NCI-H446 treated with DMSO at 0.1 percent for 48 hours (cell line): ENCODE measurements around the gene CDCP1.
A peak's percentile ranks its signal among the peaks of the same experiment; 100 is the strongest.

ENCODE experiments used
- DNase-seq: peaks from one replicate; lab custom pipeline; 2025; lab: John Stamatoyannopoulos, UW

The CDCP1 gene, protein sequence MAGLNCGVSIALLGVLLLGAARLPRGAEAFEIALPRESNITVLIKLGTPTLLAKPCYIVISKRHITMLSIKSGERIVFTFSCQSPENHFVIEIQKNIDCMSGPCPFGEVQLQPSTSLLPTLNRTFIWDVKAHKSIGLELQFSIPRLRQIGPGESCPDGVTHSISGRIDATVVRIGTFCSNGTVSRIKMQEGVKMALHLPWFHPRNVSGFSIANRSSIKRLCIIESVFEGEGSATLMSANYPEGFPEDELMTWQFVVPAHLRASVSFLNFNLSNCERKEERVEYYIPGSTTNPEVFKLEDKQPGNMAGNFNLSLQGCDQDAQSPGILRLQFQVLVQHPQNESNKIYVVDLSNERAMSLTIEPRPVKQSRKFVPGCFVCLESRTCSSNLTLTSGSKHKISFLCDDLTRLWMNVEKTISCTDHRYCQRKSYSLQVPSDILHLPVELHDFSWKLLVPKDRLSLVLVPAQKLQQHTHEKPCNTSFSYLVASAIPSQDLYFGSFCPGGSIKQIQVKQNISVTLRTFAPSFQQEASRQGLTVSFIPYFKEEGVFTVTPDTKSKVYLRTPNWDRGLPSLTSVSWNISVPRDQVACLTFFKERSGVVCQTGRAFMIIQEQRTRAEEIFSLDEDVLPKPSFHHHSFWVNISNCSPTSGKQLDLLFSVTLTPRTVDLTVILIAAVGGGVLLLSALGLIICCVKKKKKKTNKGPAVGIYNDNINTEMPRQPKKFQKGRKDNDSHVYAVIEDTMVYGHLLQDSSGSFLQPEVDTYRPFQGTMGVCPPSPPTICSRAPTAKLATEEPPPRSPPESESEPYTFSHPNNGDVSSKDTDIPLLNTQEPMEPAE

DNA sequence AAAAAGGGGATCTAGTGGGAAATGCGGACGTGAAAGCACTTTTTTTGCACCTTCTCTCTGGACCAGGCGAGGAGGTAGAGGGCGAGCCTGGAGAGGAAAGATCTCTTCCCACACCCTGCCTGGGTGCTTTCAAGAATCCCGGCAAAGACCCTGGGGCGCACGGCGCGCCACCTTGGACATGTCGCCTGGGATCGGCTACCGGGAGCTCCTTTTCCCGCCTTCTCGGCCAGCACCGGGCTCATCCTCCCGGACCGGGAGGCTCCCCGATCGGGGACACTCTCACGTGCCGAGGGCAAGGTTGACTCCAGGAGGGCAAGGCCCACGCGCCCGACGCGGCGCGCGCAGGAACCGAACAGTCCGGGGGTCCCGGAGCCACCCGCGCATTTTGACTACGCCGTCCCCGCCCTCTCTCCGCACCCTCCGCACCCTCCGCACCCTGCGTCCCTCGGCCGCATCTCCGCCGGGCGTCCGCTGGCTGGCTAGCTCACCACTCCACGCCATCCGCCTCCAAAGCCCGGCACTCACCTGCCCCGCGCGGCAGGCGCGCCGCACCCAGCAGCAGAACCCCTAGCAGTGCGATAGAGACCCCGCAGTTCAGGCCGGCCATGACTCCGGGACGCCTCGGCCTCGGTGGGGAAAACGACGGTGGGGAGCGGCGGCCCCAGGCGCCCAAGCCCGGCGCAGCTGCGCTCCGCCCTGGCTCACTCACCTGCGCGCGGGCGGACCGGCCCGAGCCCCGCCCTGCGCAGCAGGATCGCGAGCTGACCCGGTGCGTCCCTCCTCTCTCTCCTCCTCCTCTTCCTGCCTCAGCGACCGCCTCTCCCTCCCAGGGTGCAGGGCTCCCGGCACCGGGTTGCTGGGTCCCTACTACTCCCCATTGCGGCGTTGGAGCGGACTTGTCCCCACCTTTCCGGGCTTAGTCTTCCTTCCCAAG lies at the start of gene CDCP1:
TSS of gene CDCP1 (minus strand) at position 698 of the 934 bp plus-strand sequence. CDS start at position 607, 91 bp downstream.
- no peak for DNase-seq

DNA sequence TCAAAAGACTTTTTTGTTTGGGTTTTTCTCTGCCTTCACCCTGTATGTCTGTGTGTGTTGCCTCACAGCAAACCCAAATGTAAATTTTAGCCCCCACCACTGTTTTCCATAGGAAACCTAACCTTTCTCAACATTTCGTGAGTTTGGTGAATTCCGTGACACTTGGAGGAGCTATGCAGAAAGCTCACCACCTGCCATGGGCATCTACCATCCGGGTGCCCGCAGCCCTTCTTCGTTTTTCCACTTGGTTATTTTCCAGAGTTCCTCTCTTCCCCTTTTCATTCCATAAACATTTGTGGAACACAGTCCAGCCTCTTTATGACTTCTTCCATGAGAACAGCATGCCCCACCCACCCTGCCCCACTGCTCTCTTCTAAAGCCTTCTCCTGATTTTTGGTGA lies 48.6 kb upstream of the CDCP1 start:
- DNase-seq, result no peak

DNA sequence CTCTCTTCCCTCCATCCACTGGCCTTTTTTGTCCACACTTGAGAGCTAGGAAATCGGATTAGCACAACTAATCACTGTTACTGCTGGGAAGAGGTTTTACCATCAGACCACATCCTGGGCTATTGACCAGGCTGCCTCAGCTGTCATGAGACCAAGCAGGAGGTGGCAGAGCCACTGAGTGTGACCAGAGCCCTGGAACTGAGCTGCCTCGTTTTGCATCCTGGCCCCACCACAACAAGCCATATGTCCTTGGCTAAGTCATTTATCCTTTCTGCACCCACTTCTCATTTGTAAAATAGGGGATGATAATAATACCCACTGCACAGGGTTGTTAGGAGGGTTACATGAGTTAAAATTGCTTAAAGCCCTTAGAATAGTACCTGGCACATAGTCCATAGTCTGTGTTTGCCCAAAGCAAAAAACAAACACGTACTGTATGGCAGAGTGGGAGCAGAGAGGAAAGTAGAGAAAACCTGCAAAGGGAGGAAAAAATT lies 45.8 kb upstream of the CDCP1 start:
- DNase-seq, result no peak

DNA sequence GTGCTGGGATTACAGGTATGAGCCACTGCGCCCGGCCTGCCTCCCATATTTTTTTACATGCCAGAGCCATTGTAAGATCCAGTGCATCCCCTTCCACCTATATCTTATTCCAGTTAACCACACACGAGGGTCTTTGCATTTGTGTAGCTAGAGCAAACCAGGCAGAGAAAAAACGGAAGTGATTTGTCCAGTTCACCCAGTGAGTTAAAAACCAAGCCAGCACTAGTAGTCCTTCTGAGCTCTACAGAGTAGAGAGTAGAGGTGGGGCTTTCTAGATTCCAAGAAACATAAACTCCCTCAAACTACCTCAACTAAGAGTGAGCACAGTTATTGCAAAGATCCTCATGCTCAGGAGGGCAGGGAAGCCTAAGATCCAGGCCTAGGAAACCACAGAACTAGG lies 45.2 kb upstream of the CDCP1 start:
- no peak for DNase-seq

DNA sequence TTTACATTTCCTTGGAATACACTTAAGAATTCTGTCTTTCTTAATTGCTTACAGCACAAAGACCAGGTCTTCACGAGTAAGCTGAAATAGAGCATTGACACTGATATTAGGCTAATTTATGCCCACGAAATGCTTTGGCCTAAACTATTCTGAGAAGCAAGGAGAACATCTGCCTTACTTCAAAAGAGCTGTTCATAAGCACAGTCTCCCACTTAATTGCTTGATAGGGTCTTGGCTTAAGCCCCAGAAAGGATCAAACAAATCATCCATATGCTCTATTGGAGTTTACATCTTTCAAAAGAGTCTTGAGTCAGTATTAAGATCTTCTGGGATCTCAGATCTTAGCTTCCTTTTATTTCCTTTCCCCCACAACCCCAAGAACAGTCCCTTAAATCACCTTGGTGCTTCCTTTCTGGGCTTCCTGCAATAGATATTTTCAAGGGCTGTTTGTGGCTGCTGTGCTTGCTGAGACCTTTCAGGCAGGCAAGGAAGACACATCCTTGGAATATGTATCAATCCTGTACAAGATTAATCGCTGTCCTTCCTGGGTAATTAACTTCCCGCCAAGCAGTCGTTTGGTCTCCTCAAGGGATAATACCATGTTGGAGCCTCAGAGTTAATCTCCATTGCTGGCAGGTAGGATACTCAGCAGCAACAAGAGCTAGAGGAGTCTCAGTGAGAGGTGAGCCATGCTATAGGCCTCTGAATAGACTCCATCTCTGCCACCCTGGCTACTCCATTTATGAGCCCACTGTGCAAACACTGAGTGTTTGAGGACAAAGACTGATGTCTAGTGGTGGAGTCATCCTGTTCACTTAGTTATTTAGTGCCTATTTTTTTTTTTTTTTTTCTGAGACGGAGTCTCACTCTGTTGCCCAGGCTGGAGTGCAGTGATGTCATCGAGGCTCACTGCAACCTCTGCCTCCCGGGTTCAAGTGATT lies 42.8 kb upstream of the CDCP1 start:
- DNase-seq, result peak; percentile 50

DNA sequence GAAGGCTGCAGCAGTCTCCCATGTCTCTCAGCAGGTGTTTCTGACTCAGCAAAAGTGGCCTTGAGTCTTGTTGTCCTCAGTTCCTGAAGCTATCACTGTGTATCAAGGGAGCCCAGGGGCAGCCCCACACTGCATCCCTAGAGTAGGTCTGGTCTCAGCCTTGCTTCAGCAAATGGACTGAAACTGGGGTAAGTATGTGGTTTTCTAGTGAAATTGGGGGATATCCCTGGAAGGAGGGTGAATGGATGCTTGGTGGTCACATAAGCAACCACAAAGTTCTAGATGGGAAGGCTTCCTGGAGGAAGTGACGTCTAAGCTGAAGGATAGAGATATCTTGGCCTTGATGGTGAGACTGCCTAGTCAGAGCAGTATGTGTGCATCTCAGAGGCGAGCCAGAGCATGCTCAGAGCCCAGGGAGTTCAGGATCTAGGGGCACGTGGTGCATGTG lies 41.5 kb upstream of the CDCP1 start:
- DNase-seq, result no peak

DNA sequence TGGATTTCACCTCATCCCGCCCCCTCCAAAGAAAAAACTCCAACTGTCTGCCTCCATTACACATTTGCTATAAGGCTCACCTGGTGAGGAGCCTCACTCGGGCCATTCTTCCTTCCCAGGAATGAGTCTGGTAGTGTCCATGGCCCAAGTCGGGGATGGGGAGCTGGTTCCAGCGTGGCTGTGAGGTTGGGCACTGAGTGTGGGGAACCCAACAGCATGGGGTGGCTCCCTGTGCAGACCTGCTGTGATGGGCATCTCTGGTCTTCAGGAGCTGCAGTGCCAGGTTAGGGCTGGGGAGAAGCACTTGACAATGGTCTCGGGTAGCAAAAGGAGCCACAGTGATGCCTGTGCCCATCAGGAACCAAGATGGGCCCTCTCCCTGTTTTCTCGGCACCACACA lies 40.7 kb upstream of the CDCP1 start:
- DNase-seq, result no peak

DNA sequence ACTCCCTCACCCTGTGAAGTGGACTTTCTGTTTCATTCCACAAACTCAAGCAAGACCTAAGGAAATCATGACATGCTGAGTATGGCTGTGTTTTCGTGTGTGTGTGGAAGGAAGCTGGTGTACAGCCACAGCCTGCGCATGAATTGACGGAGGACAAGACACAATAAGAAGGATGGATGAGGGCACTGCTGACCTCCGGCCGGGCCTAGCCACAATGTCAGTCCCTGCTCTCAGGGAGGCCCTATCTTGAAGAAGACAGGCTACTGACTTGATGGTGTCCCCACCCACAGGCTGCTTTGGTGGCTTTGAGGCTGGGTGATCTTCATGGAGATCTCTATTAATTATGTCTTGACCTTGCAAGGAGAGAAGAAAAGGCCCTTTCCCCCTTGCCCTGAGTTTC lies 39.3 kb upstream of the CDCP1 start:
- no peak for DNase-seq

DNA sequence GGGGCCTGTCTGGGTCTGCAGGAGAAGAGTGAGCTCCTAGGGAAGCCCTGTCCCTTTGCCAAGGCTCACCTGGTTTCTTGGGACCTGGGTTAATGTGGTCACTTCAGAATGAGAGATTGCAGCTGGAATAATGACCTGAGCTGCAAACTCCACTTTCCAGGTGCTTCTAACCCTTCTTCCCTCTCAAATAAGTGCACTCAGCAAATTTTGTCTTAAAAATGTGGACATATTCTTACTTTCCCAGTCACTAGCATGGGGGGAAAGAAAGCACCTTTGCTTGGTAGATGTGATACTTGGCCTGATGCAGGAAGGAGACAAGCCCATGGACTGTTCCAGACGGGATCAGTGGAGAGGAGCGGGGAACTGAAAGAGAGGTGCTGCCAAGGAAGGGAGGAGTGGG lies 38.9 kb upstream of the CDCP1 start:
- DNase-seq, result no peak

DNA sequence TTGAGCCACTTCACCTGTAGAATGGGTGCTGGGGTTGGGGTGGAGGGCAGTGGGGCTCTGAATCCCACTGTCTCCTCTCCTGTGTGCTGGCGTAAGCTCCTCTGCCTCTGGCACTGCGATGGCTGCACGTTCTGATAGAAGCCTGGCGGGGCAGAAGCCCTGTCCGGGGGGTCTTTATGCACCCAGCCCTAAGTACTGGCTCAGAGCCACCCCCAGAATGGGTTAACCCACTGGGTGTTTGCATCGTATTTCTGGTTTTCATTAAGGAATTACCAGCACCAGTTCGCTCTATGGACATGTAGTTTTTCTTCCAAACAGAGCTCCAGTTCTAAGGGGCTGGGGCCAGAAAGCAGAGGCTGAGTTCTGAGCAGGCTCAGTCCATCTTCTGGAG lies 37.7 kb upstream of the CDCP1 start:
- DNase-seq, result no peak

DNA sequence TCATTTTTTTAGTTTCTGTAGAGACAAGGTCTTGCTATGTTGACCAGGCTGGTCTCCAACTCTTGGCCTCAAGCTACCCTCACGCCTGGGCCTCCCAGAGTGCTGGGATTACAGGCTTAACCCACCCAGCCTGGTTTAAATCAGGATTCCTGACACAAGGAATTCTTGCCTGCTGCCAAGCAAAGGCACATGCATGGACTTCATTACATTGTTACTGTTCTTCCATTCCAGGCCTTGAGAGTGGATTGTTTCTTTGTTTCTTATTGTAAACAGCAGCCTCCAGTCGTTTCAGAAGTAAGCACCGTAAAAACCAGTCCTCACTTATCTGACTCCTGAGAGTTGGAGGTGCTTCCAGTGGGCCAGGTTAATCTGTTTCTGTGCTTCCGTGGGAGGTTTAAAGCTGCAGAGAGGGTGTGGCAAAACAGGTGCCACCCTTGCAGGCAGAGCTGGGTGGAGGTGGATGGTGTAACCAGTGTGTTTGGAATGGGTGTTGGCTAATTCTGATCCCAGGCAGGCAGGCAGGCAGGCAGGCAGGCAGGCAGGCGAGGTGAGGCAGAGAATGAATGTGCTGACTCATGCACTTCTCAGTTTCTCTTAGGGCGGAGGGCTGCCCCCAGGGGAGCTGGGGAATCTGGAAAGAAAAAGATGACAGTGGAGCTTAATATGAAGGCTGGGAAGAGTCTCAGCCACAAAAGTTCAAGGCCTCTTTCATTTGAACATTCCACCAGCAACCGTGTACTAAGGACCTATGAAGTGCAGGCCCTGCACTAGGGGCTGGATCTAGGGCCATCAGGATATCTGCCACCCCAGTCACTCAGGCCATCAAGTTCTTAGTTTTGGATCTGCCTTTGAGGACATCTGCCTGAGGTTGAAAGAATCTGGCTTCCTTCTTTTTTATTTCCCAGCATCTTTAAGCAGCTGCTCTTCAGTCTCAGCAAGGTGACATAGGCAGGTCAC lies 37.0 kb upstream of the CDCP1 start:
- no peak for DNase-seq

DNA sequence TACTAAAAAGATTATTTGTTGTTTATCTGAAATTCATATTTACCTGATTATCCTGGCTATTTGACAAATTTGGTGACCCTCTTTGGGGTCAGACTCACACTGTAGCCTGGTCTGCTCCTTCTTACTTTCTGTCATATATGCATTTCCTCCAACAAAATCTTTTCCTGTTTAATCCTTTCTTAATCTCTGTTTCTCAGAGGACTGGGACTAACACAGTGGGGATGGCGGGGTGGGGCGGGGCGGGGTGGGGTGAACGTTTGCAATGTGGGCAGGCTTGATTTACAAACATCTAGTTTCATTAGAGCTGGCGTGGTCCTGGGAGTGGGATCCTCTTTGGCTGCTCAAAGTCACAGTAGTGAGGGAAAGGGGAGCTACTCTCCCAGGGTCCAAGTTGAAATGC lies 35.3 kb upstream of the CDCP1 start:
- DNase-seq, result no peak

DNA sequence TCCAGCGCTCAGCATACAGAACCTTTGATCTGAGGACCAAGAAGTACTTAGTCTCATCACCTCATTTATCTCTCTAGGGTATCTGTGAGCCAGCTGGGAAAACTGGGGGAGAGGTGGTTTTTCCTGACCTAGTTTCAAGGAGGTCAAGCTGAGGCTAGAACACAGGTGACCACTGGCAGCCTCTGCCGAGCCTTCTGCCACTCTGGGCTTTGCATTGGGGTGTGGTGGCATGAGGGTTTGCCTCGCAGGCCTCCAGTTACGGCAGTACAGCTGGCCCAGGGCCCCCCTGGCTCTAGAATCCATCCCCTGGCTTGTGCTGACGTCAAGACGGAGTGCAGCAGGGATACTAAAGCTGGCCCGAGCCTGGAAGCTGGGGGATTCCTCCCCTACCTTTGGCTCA lies 34.7 kb upstream of the CDCP1 start:
- no peak for DNase-seq

DNA sequence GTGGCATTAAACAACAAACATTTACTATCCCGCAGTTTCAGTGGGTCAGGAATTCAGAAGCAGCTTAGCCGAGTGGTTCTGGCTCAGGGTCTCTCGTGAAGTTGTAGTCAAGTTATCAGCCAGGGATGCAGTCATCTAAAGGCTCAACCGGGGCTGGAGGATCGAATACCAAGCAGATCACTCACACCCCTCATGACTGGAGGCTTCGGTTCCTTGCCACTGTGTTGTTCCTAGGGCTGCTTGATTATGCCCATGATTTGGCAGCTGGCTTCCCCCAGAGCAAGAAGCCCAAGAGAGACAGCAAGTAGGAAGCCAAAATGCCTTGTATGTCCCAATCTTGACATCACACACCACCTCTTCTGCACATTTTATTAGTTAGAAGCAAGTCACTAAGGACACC lies 33.9 kb upstream of the CDCP1 start:
- DNase-seq, result no peak

DNA sequence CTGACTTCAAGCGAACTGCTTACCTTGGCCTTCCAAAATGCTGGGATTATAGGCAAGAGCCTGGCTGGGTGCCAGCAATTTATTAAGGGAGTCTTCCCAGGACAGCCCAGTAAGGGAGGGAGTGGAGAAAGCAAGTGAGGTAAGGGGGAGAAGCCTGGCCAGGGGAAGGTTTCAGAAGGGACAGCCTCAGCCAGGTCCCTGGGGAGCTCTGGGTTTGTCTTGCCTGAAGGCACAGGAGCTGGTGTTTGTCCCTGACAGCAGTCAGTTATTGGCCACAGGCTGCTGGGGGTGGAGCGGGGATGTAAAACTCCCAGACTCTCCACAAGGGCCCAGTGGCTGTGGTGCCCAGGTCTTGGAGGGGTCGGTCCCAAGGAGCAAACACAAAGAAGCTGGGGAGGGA lies 33.0 kb upstream of the CDCP1 start:
- DNase-seq, result peak; percentile 4

DNA sequence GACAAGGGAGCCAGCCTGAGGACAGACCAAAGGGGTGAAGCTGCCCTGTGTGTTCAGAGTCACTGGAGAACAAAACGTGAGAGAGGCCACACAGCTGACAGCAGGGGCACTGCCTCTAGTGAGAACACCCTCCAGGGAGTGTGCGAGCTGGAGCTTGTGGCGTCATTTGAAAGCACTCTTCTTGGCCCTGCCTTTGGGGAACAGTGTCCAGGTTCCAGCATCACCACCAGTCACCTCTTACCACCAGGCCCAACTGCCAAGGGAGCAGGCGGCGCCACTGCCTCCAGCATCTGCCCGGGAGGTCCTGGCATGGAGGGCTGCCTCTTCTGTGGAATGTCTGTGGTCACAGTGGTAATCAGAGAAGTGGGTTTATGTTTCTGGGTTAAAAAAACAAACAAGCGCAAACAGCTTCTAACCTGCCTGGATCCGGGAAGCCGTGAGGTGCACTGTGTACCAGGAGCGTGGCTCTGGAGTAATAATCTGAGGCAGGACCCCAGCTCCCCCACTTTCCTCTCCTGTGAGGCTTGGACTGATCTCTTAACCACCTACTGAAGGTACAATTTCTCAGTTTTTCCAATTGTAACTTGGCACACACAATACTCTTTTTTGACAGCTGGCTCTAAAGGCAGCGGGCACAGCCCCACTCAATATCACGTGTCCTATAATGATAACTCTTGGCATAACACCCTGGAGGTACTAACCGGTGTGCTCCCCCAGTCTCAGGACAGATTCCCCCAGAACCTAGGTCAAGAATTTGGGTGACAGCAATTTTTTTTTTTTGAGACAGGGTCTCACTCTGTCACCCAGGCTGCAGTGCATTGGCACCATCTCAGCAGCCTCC lies 32.2 kb upstream of the CDCP1 start:
- peak; percentile 20 for DNase-seq

DNA sequence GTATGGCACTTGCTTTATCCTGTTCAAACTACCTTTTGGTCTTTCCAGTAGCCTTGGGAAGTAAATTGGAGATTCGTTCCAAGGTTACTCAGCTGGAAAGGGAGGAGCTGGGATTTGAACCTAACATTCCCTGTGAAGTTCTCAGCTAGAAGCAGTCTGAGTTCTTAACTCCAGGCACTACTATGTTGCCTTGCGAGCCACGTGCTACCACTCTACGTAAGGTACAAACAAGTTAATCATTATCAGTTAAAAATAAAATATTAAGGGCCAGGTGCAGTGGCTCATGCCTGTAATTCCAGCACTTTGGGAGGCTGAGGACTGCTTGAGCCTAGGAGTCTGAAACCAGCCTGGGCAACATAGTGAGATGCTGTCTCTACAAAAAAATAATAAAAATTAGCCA lies 30.7 kb upstream of the CDCP1 start:
- no peak for DNase-seq

DNA sequence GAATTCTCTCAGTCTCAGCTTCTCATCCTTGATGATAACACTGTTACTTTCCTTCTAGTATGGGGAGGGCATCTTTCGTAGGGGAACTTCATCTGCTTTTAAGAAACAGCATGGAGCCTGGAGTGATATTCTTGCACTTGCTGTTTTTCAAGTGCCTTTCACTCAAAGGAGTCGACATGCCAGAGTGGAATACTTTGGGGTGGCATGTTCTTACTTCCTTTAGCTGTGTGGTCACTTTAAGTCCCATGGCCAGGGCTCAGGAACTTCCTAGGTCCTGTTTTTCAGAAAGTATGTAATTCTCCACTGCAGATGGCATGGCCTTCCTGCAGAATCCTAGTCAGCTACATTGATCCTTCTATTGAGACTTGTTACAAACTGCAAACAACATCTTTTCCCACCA lies 28.1 kb upstream of the CDCP1 start:
- no peak for DNase-seq

DNA sequence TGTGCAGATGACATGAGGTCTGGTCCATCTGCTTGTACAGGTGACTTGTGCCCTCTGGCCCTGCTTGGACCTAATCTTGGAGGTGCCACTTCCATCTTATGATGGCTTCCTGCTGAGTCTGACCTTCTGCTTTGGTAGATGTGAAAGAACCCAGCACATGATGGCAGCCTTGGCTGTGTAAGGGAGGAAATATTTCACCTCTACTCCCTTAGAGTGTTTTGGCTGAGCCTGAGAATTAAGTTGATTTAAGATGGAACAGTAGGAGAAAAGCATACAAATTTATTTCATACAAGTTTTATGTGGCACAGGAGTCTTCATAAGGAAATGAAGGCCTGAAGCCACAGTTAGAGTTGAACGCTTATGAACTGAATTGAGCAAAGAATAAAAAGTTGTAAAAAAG lies 27.6 kb upstream of the CDCP1 start:
- DNase-seq, result no peak
